Measurements from ENCODE around the gene CFAP47.

Gene CFAP47

DNA sequence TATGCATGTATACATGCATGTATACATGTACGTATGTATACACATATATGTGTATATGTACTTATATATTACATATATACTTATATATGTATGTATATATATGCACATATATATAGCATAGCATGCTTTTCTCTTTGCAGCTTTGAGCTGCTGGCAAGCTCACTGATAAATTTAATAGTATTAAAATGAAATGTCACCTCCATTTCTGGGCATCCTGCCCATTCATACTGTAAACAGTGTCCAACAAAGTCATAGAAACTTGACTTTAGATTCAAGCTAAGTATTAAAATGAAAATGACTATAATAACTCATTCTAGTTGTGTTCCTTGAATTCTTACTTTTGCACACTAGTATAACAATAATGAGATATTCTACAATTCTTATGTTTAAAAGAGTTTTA is 163.7 kb downstream of the CFAP47 start:
- TF ChIP-seq POLR2AphosphoS5 (IDR thresholded peaks at IDR 0.05; ENCODE audit: low read depth, low read length) (no peak), TAF1 (IDR thresholded peaks at IDR 0.05; ENCODE audit: borderline replicate concordance, insufficient read depth, low read length) (no peak), FOXP2 (optimal IDR thresholded peaks at IDR 0.05; ENCODE audit: borderline replicate concordance, extremely low read depth, extremely low read length, insufficient read depth) (no peak), SIN3A (IDR thresholded peaks at IDR 0.05; ENCODE audit: borderline replicate concordance, insufficient read depth, low read length) (no peak)
- TF ChIP-seq, protein P1, sequence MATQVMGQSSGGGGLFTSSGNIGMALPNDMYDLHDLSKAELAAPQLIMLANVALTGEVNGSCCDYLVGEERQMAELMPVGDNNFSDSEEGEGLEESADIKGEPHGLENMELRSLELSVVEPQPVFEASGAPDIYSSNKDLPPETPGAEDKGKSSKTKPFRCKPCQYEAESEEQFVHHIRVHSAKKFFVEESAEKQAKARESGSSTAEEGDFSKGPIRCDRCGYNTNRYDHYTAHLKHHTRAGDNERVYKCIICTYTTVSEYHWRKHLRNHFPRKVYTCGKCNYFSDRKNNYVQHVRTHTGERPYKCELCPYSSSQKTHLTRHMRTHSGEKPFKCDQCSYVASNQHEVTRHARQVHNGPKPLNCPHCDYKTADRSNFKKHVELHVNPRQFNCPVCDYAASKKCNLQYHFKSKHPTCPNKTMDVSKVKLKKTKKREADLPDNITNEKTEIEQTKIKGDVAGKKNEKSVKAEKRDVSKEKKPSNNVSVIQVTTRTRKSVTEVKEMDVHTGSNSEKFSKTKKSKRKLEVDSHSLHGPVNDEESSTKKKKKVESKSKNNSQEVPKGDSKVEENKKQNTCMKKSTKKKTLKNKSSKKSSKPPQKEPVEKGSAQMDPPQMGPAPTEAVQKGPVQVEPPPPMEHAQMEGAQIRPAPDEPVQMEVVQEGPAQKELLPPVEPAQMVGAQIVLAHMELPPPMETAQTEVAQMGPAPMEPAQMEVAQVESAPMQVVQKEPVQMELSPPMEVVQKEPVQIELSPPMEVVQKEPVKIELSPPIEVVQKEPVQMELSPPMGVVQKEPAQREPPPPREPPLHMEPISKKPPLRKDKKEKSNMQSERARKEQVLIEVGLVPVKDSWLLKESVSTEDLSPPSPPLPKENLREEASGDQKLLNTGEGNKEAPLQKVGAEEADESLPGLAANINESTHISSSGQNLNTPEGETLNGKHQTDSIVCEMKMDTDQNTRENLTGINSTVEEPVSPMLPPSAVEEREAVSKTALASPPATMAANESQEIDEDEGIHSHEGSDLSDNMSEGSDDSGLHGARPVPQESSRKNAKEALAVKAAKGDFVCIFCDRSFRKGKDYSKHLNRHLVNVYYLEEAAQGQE (IDR thresholded peaks at IDR 0.05; ENCODE audit: insufficient read depth in 1 of 2, low read depth in 2 of 2, low read length in 2 of 2), result no peak

DNA sequence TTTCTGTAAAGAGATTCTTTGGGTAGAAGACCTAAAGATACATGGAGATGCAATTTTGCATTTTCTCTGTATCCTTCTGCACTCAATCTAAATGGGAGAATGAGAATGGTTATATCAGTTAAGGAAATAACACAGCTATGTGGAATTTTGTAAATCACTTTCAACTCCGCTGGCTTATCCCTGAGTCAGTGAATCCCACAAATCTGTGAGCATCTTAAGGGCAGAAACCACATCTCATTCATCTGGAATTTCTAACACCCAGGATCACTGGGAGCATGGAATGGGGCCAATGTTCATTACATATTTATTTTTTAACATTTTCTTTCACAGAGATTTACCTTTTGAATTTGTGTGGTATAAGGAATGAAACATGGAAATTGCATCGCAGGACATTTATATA is 167.8 kb downstream of the CFAP47 start:
- TF ChIP-seq SIN3A (IDR thresholded peaks at IDR 0.05; ENCODE audit: borderline replicate concordance, insufficient read depth, low read length) (no peak), TAF1 (IDR thresholded peaks at IDR 0.05; ENCODE audit: borderline replicate concordance, insufficient read depth, low read length) (no peak), POLR2AphosphoS5 (IDR thresholded peaks at IDR 0.05; ENCODE audit: low read depth, low read length) (no peak), FOXP2 (optimal IDR thresholded peaks at IDR 0.05; ENCODE audit: borderline replicate concordance, extremely low read depth, extremely low read length, insufficient read depth) (no peak)
- TF ChIP-seq, protein P1 (IDR thresholded peaks at IDR 0.05; ENCODE audit: insufficient read depth in 1 of 2, low read depth in 2 of 2, low read length in 2 of 2), result no peak

DNA sequence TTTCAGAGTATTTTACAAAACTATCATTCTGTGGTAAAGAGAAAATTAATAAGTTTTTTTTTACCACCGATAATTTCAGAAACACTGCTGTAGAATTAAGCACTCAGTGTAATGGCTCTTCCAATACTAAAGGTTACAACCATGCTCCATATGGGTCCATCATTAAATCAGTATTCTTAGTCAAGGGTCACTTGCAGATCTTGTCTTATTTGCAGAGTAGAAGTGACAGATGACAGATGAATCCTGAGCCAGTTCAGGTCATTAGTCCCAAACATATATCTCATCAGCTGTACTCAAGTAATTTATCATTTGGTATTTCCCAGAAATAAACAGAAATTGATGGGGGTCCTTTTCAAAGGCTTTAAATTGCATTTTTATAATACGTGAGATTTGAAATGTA is 182.9 kb downstream of the CFAP47 start:
- TF ChIP-seq FOXP2 (optimal IDR thresholded peaks at IDR 0.05; ENCODE audit: borderline replicate concordance, extremely low read depth, extremely low read length, insufficient read depth), result no peak
- TF ChIP-seq TAF1 (IDR thresholded peaks at IDR 0.05; ENCODE audit: borderline replicate concordance, insufficient read depth, low read length), result no peak
- TF ChIP-seq SIN3A (IDR thresholded peaks at IDR 0.05; ENCODE audit: borderline replicate concordance, insufficient read depth, low read length), result no peak
- TF ChIP-seq, protein P1 (IDR thresholded peaks at IDR 0.05; ENCODE audit: insufficient read depth in 1 of 2, low read depth in 2 of 2, low read length in 2 of 2), result no peak
- no peak for TF ChIP-seq POLR2AphosphoS5 (IDR thresholded peaks at IDR 0.05; ENCODE audit: low read depth, low read length)

DNA sequence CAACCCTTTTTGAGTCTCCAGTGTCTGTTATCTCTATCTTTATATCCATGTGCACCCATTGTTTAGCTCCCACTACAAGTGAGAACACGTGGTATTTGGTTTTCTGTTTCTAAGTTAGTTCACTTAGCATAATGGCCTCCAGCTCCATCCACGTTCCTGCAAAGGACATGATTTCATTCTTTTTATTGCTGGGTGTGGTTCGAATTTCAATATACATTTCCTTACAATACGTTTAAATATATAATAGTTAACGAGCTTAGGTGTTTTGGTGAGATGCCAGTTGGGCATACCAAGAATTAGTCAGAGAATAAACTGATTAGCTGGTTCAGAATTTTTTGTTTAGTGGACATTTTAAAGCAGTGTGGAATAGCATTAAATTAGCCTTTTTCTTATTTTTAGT is 196.7 kb downstream of the CFAP47 start:
- TF ChIP-seq TAF1 (IDR thresholded peaks at IDR 0.05; ENCODE audit: borderline replicate concordance, insufficient read depth, low read length) (no peak), POLR2AphosphoS5 (IDR thresholded peaks at IDR 0.05; ENCODE audit: low read depth, low read length) (no peak), FOXP2 (optimal IDR thresholded peaks at IDR 0.05; ENCODE audit: borderline replicate concordance, extremely low read depth, extremely low read length, insufficient read depth) (no peak), SIN3A (IDR thresholded peaks at IDR 0.05; ENCODE audit: borderline replicate concordance, insufficient read depth, low read length) (no peak)
- TF ChIP-seq, protein P1 (IDR thresholded peaks at IDR 0.05; ENCODE audit: insufficient read depth in 1 of 2, low read depth in 2 of 2, low read length in 2 of 2), result no peak

DNA sequence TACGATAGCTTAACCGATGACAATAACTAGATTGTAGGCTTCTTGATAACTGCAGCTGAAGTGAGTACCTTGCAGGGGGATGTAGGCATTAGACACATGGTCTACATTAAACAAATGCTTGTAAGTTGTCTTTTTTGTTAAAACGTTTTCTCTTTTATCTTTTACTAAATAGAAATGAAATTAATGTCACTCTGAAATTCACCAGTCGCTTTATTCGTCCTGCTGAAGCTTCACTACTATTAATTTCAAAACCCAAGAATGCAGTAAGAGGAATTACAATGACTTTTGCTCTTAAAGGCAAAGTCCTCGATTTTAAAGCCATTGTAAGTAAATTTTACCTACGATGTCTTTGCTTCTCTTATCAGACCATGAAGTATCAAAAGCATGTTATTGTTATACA is 239.7 kb downstream of the CFAP47 start:
- TF ChIP-seq POLR2AphosphoS5 (IDR thresholded peaks at IDR 0.05; ENCODE audit: low read depth, low read length) (no peak), TAF1 (IDR thresholded peaks at IDR 0.05; ENCODE audit: borderline replicate concordance, insufficient read depth, low read length) (no peak), SIN3A (IDR thresholded peaks at IDR 0.05; ENCODE audit: borderline replicate concordance, insufficient read depth, low read length) (no peak), FOXP2 (optimal IDR thresholded peaks at IDR 0.05; ENCODE audit: borderline replicate concordance, extremely low read depth, extremely low read length, insufficient read depth) (no peak)
- TF ChIP-seq, protein P1 (IDR thresholded peaks at IDR 0.05; ENCODE audit: insufficient read depth in 1 of 2, low read depth in 2 of 2, low read length in 2 of 2), result no peak
